K562 (cell line): ENCODE data around the gene PTPN18. TPM values are rescaled to one million over a fixed set of nuclear protein-coding genes. Genes with fewer than 3 reads are reported as not detected.

Experiments
- CHD7 ChIP-seq: fragments of 200-600 bp; sonication (generic); IDR thresholded peaks from one replicate; pipeline ENCODE4 v1.6.1; 2012; ENCODE audit warnings: mild to moderate bottlenecking, low read depth, low read length, inconsistent platforms
- HES1 ChIP-seq: fragments of 450-650 bp; IDR thresholded peaks from 2 replicates; pipeline ENCODE4 v1.6.1; 2016; ENCODE audit warnings: low read depth, mild to moderate bottlenecking, moderate library complexity
- POLR2B ChIP-seq: fragments of 450-650 bp; IDR thresholded peaks from 2 replicates; pipeline ENCODE4 v1.6.1; 2018; ENCODE audit warnings: low read depth; ENCODE audit not compliant: partially characterized antibody
- SMAD3 ChIP-seq: fragments of 450-650 bp; formaldehyde crosslinking; conservative IDR thresholded peaks from 2 replicates; pipeline ENCODE4 v1.4.0; 2020; ENCODE audit warnings: mild to moderate bottlenecking
- SMARCA4 ChIP-seq: fragments of 450-650 bp; IDR thresholded peaks from 2 replicates; pipeline ENCODE4 v1.6.1; 2016
- THRA ChIP-seq: fragments of 450-650 bp; IDR thresholded peaks from 2 replicates; pipeline ENCODE4 v1.6.1; 2017; ENCODE audit warnings: mild to moderate bottlenecking, moderate library complexity
- ZNF518B ChIP-seq: fragments of 250-450 bp; sonication (Bioruptor Pico); IDR thresholded peaks from 2 replicates; pipeline ENCODE4 v1.5.0; 2021; ENCODE audit warnings: mild to moderate bottlenecking, moderate library complexity
- polyA plus RNA-seq, 8 experiments: library from polyadenylated mRNA; depleted of rRNA in 4 of 8; stranded (reverse) in 5 of 8; unstranded in 3 of 8; fragments of >200 nt; fragmentation: Nextera tagmentation in 2 of 8; fragmentation: Illumina TruSeq in 1 of 8; extraction: Ambion mirVana in 2 of 8; extraction: Trizol in 1 of 8; gene quantifications; 2 replicates each; pipeline versions ENCODE4 v1.2.1 to v1.2.3, GENCODE V29; 2011 to 2014; ENCODE audit warnings: inconsistent platforms in 1 of 8, missing spikeins in 1 of 8
- total RNA-seq, 7 experiments: library from RNA; depleted of rRNA in 6 of 7; stranded (reverse); fragments of >200 nt in 6 of 7; fragmentation: Illumina TruSeq in 2 of 7; extraction: Trizol in 2 of 7; gene quantifications; 2 replicates each; pipeline versions ENCODE4 v1.2.1 to v1.2.3, GENCODE V29; 2011 to 2021; ENCODE audit warnings: low replicate concordance in 1 of 7

The PTPN18 gene
- total and polyA plus RNA-seq, 9 of the 15 experiments (the other 6 are each of a cell fraction or from before 2014, with no cell fraction given) = 11.6 to 90.7 (median 49.6) TPM

GRCh38 chr2:130339885-130340745, 15.7 kb upstream of the PTPN18 start (continued):
- no peak for TF ChIP-seq CHD7
- no peak for TF ChIP-seq POLR2B
- TF ChIP-seq HES1 = no peak
- no peak for TF ChIP-seq SMAD3 (CRISPR knock-in tag)
- peak; percentile 78 for TF ChIP-seq SMARCA4
- no peak for TF ChIP-seq THRA
- TF ChIP-seq ZNF518B (CRISPR knock-in tag) = no peak
